IMR-90 (cell line): ENCODE measurements around the gene ERV3-1. TPM values are rescaled to one million over a fixed set of nuclear protein-coding genes. Genes with fewer than 3 reads are reported as not detected.

Experiments used
- ATAC-seq: fragments of 200-7000 bp; cut with Tn5 transposase; 2 replicates; pipeline ENCODE4 v1.9.1; 2020; ENCODE audit warnings: low read depth, mild to moderate bottlenecking, moderate library complexity
- BruUV-seq: library from RNA; stranded (reverse); fragments of 400-500 nt; replicated peaks from 2 replicates; lab custom pipeline; 2021; lab: Mats Ljungman, UMichigan
- CTCF ChIA-PET: fragments of 300-600 bp; formaldehyde crosslinking; extraction: SDS; loops from one replicate; lab custom pipeline; 2021; ENCODE audit warnings: antibody characterized with exemption; lab: Yijun Ruan, JAX
- POLR2A ChIA-PET: fragments of 300-600 bp; sonication (Branson Sonifier 250); formaldehyde crosslinking; loops from one replicate; lab custom pipeline; 2022; ENCODE audit warnings: antibody characterized with exemption; ENCODE audit not compliant: unreplicated experiment; lab: Charles Lee
- DNase-seq: peaks from one replicate; pipeline ENCODE4 v3.0.0; 2013
- H2AFZ ChIP-seq: replicated peaks from 2 replicates; pipeline ENCODE3; 2013; ENCODE audit warnings: low read length, mild to moderate bottlenecking; ENCODE audit not compliant: poor library complexity
- H2AK5ac ChIP-seq: 2 replicates; pipeline ENCODE4 v1.6.1; 2013; ENCODE audit warnings: low read depth, low read length, inconsistent platforms
- H2AK9ac ChIP-seq: replicated peaks from 2 replicates; pipeline ENCODE3; 2013; ENCODE audit warnings: mild to moderate bottlenecking, low read depth, low read length, moderate library complexity; ENCODE audit not compliant: poor library complexity
- H2BK120ac ChIP-seq: 2 replicates; pipeline ENCODE4 v1.6.1; 2013; ENCODE audit warnings: low read depth, low read length, inconsistent platforms
- H2BK15ac ChIP-seq: 3 replicates; pipeline ENCODE4 v1.6.1; 2013; ENCODE audit warnings: low read depth, low read length, inconsistent platforms
- H2BK20ac ChIP-seq: 2 replicates; pipeline ENCODE4 v1.6.1; 2013; ENCODE audit warnings: low read depth, mild to moderate bottlenecking, inconsistent platforms, low read length, moderate library complexity
- H2BK5ac ChIP-seq: 2 replicates; pipeline ENCODE4 v1.6.1; 2013; ENCODE audit warnings: mild to moderate bottlenecking, low read depth, low read length, inconsistent platforms; ENCODE audit not compliant: poor library complexity, severe bottlenecking
- H3K14ac ChIP-seq: replicated peaks from 2 replicates; pipeline ENCODE4 v1.6.1; 2013; ENCODE audit warnings: low read depth, low read length, inconsistent platforms
- H3K18ac ChIP-seq: 2 replicates; pipeline ENCODE4 v1.6.1; 2013; ENCODE audit warnings: low read depth, low read length, control low read depth
- H3K23ac ChIP-seq: 2 replicates; pipeline ENCODE4 v1.6.1; 2013; ENCODE audit warnings: low read depth, low read length, inconsistent platforms
- H3K27ac ChIP-seq: 2 replicates; pipeline ENCODE4 v1.5.1; 2013; ENCODE audit warnings: mild to moderate bottlenecking, control low read depth, low read length; ENCODE audit not compliant: insufficient read depth
- H3K27me3 ChIP-seq: 2 replicates; pipeline ENCODE4 v1.6.1; 2013; ENCODE audit warnings: low read length; ENCODE audit not compliant: control insufficient read depth, insufficient read depth
- H3K36me3 ChIP-seq: 2 replicates; pipeline ENCODE4 v1.6.1; 2013; ENCODE audit warnings: low read length, mixed read lengths; ENCODE audit not compliant: control insufficient read depth, insufficient read depth
- H3K4ac ChIP-seq: 2 replicates; pipeline ENCODE4 v1.6.1; 2013; ENCODE audit warnings: low read depth, low read length, inconsistent platforms
- H3K4me1 ChIP-seq: 2 replicates; pipeline ENCODE4 v1.6.1; 2013; ENCODE audit warnings: low read length, mixed read lengths; ENCODE audit not compliant: control insufficient read depth, insufficient read depth
- H3K4me2 ChIP-seq: 2 replicates; pipeline ENCODE4 v1.6.1; 2013; ENCODE audit warnings: low read depth, mild to moderate bottlenecking, control low read depth, low read length, moderate library complexity
- H3K4me3 ChIP-seq: 2 replicates; pipeline ENCODE4 v1.5.1; 2013; ENCODE audit warnings: low read depth, mild to moderate bottlenecking, control low read depth, low read length, moderate library complexity; ENCODE audit not compliant: insufficient read depth
- H3K56ac ChIP-seq: 2 replicates; pipeline ENCODE4 v1.6.1; 2013; ENCODE audit warnings: low read length, inconsistent platforms; ENCODE audit not compliant: insufficient read depth; ENCODE audit errors: extremely low read depth
- H3K79me1 ChIP-seq, 2 experiments: 2 replicates each; pipeline ENCODE4 v1.6.1; 2013; ENCODE audit warnings: low read length in 2 of 2, inconsistent platforms in 1 of 2, low read depth in 1 of 2
- H3K9ac ChIP-seq: 2 replicates; pipeline ENCODE4 v1.6.1; 2013; ENCODE audit warnings: low read depth, low read length, control low read depth
- H3K9me1 ChIP-seq: 2 replicates; pipeline ENCODE4 v1.6.1; 2013; ENCODE audit warnings: low read length, inconsistent platforms; ENCODE audit not compliant: insufficient read depth
- H3K9me3 ChIP-seq: 2 replicates; pipeline ENCODE4 v1.6.1; 2013; ENCODE audit warnings: low read length; ENCODE audit not compliant: control insufficient read depth, insufficient read depth
- H4K20me1 ChIP-seq: 2 replicates; pipeline ENCODE4 v1.6.1; 2013; ENCODE audit warnings: low read length, inconsistent platforms; ENCODE audit not compliant: insufficient read depth
- H4K5ac ChIP-seq: 2 replicates; pipeline ENCODE4 v1.6.1; 2013; ENCODE audit warnings: mild to moderate bottlenecking, low read depth, low read length, control low read depth
- H4K8ac ChIP-seq, 2 experiments: 2 replicates each; pipeline ENCODE4 v1.6.1; 2013; ENCODE audit warnings: low read depth in 2 of 2, low read length in 2 of 2, control low read depth in 1 of 2, inconsistent platforms in 1 of 2
- H4K91ac ChIP-seq: 2 replicates; pipeline ENCODE4 v1.6.1; 2013; ENCODE audit warnings: low read depth, low read length, inconsistent platforms; ENCODE audit not compliant: insufficient read depth
- CEBPB ChIP-seq: IDR thresholded peaks from 2 replicates; pipeline ENCODE4 v1.6.1; 2012; ENCODE audit warnings: low read depth, low read length, improper control_type of control experiment
- CHD1 ChIP-seq: IDR thresholded peaks from 2 replicates; pipeline ENCODE4 v1.6.1; 2012; ENCODE audit warnings: low read depth, low read length, improper control_type of control experiment
- WGBS, 2 experiments: methylation state at CpG; one replicate each; pipeline versions ENCODE4 v1.1.5 to v1.1.7; 2013; ENCODE audit warnings: missing lambda C conversion rate in 2 of 2; ENCODE audit not compliant: insufficient read length in 1 of 2; ENCODE audit errors: extremely low coverage in 2 of 2; 5-methylcytosine and 5-hydroxymethylcytosine counted together
- dilution Hi-C: fragments of 300-500 bp; cut with HindIII; formaldehyde crosslinking; loops from one replicate; pipeline ENCODE4 v1.14.3; 2018; ENCODE audit warnings: low sequenced_read_pairs; ENCODE audit not compliant: unreplicated experiment
- in situ Hi-C: fragments of 300-500 bp; cut with MboI; formaldehyde crosslinking; loops from 3 replicates; pipeline ENCODE4 v1.14.3; 2019; ENCODE audit warnings: low sequenced_read_pairs, inconsistent platforms, mixed read lengths
- intact Hi-C: fragments of 100-400 bp; cut with micrococcal nuclease; formaldehyde crosslinking; loops from 2 replicates; pipeline ENCODE4 v1.10.0; 2022
- polyA plus RNA-seq, 3 experiments: library from polyadenylated mRNA; depleted of rRNA; stranded (reverse); fragments of >200 nt; gene quantifications; 2 replicates each; pipeline ENCODE4 v1.2.3, GENCODE V29; 2012; ENCODE audit warnings: low replicate concordance in 1 of 3
- total RNA-seq: library from RNA; depleted of rRNA; stranded (reverse); fragments of >200 nt; gene quantifications from 2 replicates; pipeline ENCODE4 v1.2.3, GENCODE V29; 2012

ERV3-1 gene
- total and polyA plus RNA-seq, 2 of the 4 experiments (the other 2 are of a cell fraction) = 7.0 to 11.8 TPM

- Histone ChIP-seq H3K27me3 (no peaks in the 10 kb centered on the region), H2BK120ac (no peak overlapping the region), H4K8ac (no peak overlapping the region), H3K9me3 (peaks cover 24% of the 10 kb centered on the region), H2AK9ac (no peak overlapping the region), H3K36me3 (peaks cover 28% of the 10 kb centered on the region), H2BK5ac (no peak overlapping the region), H3K23ac (no peak overlapping the region), H2AFZ (no peak overlapping the region), H3K18ac (no peak overlapping the region), H3K9me1 (no peaks in the 10 kb centered on the region), H3K27ac (no peak overlapping the region), H2AK5ac (no peak overlapping the region), H3K9ac (no peak overlapping the region), H4K91ac (no peak overlapping the region), H3K4me1 (peaks cover 1% of the 10 kb centered on the region; the same call in 1 of the 2 replicates), H3K79me1 (peaks cover 6 to 32% of the 10 kb centered on the region in 2 experiments), H3K4me2 (no peak overlapping the region), H3K14ac (no peak overlapping the region), H4K20me1 (peaks cover 4% of the 10 kb centered on the region), H2BK20ac (no peak overlapping the region), H3K4me3 (no peak overlapping the region), H4K5ac (no peak overlapping the region), H2BK15ac (no peak overlapping the region), H3K56ac (no peak overlapping the region), H3K4ac (no peak overlapping the region)
- no CpG with 5 or more reads among the region's 2 CpGs for WGBS, 2 experiments
- POLR2A ChIA-PET = interaction anchor here (0.5 kb wide), 1 partner anchor 41 kb away, joined by 3 read pairs; no protein-coding TSS in a partner anchor
- no TSS peak for BruUV-seq
- dilution Hi-C loops (no loop called here), intact Hi-C loops (no loop called here), in situ Hi-C loops (no loop called here)
- DNase-seq (no peak), ATAC-seq (no peak)
- TF ChIP-seq CEBPB (no peak), CHD1 (no peak)
- CTCF ChIA-PET = no interaction called here
Observed at GRCh38 chr7:65002972-65003585, 3.4 kb downstream of the ERV3-1 start.
